Testis (tissue), 2 donors: ENCODE data around the gene ITIH4.

Experiments used
- POLR2A ChIP-seq: fragments of 450-650 bp; IDR thresholded peaks from one replicate; pipeline ENCODE4 v1.6.1; 2017; ENCODE audit warnings: antibody characterized with exemption, mild to moderate bottlenecking, moderate library complexity
- TF ChIP-seq, protein P1 (sequence below), 3 experiments: fragments of 450-650 bp in 2 of 3; fragments of 200-600 bp in 1 of 3; sonication (generic) in 1 of 3; IDR thresholded peaks; one replicate each; pipeline ENCODE4 v1.5.1; 2016 to 2019; ENCODE audit warnings: antibody characterized with exemption in 3 of 3, mild to moderate bottlenecking in 2 of 3, moderate library complexity in 1 of 3

DNA sequence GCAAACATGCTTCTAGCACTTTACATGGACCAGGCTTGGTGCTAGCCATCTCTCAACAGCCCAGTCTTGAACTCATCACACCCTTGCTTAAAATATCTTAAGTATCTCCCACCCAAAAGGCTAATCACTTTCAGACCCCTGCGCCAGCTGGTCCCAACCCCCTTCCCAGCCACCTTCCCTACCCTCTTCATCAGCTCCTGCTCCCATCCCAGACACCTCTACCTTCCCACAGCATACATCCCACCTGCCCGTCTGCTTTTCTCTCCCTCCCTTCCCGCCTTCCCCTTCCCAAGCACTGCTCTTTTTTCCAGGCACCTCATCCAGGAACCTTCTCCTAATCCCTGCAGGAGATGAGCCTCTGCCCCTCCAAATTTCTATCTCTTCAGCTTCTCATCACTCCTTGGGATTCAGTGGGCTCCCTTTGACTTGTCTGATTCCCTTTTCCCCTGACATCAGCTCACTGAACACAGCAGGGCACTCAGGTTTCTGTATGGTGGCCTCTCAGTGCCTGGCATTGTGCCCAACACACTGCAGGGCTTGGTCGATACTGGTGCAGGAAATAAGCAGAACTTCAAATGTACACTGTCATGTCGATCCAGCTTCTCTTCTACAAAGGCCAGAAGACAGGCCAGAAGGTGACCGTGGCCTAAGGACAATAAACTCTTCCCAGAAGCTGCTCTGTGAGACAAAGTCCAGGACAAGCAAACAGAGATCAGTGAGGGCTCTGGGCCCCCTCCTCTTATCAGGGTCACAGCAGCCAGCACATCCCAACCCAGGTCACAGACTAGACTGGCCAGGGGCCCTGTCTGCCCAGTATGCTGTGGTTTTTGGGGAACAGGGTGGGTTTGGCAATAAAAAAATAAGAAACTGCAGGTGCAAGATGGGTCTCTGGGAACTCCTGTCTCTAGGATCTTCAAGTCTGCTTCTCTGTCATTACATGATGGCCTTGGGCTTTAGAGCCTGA, 55.3 kb downstream of the ITIH4 start:
- no peak for TF ChIP-seq POLR2A
- TF ChIP-seq, protein P1, sequence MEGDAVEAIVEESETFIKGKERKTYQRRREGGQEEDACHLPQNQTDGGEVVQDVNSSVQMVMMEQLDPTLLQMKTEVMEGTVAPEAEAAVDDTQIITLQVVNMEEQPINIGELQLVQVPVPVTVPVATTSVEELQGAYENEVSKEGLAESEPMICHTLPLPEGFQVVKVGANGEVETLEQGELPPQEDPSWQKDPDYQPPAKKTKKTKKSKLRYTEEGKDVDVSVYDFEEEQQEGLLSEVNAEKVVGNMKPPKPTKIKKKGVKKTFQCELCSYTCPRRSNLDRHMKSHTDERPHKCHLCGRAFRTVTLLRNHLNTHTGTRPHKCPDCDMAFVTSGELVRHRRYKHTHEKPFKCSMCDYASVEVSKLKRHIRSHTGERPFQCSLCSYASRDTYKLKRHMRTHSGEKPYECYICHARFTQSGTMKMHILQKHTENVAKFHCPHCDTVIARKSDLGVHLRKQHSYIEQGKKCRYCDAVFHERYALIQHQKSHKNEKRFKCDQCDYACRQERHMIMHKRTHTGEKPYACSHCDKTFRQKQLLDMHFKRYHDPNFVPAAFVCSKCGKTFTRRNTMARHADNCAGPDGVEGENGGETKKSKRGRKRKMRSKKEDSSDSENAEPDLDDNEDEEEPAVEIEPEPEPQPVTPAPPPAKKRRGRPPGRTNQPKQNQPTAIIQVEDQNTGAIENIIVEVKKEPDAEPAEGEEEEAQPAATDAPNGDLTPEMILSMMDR (IDR thresholded peaks at IDR 0.05) = no peak
